HG03439 (cell line): ENCODE data around the gene NUTM2D.
"Not testable (repeated sequence)": the region's sequence is repeated elsewhere in the genome, so short reads cannot be mapped to it uniquely, and the experiment has no call there.

ENCODE experiments used
- ATAC-seq: cut with Tn5 transposase; IDR thresholded peaks from one replicate; pipeline ENCODE4 v1.9.1; 2021; ENCODE audit warnings: mild to moderate bottlenecking, moderate library complexity; ENCODE audit not compliant: unreplicated experiment

NUTM2D gene

GRCh38 chr10:87357444-87357843, at the start of gene NUTM2D:
NUTM2D (plus strand) TSS chr10:87357744; CDS start chr10:87358266, 522 bp downstream.
- not testable (repeated sequence) for ATAC-seq

DNA sequence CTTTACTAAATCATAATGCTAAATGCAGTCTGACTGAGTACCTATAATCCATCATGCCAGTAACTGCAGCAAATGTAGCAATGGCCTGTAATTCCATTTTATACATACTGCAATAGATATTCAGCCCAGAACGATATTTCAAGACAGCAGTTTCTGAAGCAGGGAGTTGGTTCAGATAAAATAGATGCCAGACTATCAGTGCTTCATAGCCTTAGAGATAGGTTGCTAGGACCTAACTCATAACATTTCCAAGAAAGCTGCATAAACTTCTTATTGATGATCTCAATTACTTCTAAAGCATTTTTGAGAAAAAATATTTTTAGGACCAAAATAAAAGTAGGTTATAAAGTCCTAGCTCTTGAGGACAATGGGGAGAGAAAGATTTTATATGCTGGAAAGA, 48.8 kb upstream of the NUTM2D start:
- not testable (repeated sequence) for ATAC-seq

GRCh38 chr10:87309657-87310056, 47.9 kb upstream of the NUTM2D start:
- not testable (repeated sequence) for ATAC-seq

DNA sequence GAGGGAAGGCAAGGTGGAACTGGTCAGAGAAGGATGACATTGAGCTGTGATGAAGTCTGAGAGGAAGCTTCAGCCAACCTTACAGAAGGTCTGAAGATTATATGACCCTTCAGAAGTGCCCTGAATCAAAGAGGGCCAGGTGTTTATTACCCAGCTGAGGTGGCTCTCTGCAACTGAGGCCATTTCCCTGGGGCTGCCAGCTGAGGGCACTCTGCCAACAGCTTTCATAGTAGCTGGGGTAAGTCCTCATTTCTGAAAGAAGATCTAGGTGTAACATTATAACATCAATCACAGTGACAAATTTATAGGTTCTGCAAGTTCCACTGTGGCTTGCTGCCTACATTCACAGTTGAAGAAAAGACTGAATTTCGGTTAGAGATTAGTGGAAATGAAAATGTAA, 46.0 kb upstream of the NUTM2D start:
- ATAC-seq, result not testable (repeated sequence)

DNA sequence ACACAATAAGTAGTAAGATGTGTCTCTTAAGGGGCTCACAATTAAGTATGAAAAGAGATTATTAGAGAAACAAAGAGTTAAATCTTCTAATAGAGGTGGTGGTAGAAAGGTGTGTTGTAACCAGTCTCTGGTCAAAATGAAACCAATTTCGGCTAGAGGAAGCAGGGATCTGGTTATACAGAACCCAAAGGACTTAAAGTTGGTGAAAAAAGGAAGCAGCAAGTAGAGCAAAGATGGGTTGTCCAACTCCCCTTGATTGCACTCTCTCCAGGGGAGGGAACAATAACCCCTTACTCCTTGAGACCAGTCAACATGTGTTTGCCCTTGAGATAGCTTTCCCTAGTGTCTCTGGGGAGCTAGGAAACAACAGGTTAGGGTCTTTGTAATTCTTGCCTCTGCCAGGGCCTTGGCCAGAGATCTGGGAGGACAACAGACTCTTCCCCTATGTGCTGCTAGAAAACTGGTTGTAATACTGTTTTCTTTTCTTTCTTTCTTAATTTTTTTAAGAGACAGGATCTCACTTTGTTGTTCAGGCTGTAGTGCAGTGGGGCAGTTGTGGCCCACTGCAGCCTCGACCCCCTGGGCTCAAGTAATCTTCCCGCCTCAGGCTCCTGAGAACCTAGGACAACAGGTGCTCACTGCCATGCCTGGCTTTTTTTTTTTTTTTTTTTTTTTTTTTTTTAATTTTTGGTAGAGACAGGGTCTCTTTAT, 43.7 kb upstream of the NUTM2D start:
- not testable (repeated sequence) for ATAC-seq

GRCh38 chr10:87314360-87314973, 43.1 kb upstream of the NUTM2D start:
- ATAC-seq, result not testable (repeated sequence)

DNA sequence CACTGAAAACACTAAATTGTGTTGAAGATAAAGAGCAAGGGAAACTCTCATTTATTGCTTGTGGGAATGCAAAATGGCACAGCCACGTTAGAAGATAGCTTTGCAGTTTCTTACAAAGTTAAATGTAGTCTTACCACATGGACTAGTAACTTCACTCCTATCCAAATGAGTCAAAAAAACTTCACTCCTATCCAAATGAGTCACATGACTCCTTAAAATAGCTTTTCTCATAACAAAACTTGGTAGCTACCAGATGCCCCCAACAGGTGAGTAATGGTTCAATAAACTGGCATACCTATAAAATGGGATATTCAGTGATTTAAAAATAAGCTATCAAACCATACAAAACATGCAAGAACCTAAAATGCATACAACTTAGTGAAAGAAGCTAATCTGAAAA, 36.0 kb upstream of the NUTM2D start:
- not testable (repeated sequence) for ATAC-seq

GRCh38 chr10:87324559-87324958, 33.0 kb upstream of the NUTM2D start:
- ATAC-seq, result not testable (repeated sequence)

DNA sequence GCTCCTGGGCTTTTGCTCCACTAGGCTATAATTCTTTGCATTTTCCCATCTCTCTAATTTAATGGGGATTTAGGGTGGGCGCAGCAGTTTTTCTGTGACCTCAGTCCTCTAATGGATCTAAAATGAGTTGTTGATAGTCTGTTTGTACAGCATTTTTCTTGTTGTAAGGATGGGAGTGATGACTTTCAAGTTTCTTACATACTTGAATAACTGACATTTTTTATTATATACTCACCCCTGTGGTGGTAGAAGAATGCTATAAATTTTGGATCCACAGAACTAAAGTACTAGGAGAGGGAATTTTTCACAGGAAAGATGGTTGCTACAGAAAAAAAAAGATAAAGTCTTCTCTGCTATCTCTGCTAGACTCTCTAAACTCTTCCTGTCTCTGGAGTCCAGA, 29.6 kb upstream of the NUTM2D start:
- not testable (repeated sequence) for ATAC-seq

- ATAC-seq, result not testable (repeated sequence)
Observed at GRCh38 chr10:87329131-87329530, 28.4 kb upstream of the NUTM2D start.

- not testable (repeated sequence) for ATAC-seq
Observed at GRCh38 chr10:87332687-87333086, 24.9 kb upstream of the NUTM2D start.

DNA sequence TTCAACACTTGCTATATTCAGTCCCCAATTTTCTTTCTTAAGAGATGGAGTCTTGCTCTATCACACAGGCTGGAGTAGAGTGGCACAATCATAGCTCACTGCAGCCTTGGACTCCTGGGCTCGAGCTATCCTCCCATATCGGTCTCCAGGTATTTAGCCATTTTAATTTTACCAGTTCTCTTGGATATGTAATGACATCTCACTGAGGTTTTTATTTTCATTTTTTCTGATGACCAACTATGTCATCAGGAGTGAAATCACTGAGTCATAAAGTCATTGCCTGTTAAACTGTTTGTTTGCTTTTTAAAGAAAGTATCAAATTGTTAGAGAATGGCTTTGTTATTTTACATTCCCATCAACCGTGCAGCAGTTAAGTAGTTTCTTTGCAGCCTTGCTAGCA, 17.1 kb upstream of the NUTM2D start:
- not testable (repeated sequence) for ATAC-seq

- ATAC-seq, result peak; percentile 10
Observed at GRCh38 chr10:87341546-87342142, 15.9 kb upstream of the NUTM2D start.

DNA sequence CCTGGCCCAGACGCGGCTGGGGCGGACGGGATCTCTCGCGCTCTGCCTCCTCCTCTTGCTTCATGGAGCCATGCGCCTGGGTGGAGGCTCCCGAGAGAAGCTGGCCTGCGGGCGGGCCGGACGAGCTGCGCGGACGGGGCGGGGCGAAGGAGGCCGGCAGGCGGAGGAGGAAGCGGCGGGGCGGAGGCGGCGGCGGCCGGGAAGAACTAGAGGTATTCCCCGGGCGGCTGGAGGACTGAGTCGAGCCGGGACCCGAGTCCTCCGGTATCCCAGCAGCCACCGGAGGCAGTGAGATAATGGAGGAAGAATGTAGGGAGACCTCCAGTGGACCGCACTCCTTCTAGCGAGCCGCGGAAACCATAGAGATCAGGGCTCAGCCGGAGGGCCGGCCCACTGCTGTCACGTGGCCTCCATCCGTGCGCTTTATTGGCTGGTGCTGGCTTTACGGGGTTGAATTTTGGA, 15.3 kb upstream of the NUTM2D start:
- peak; percentile 91 for ATAC-seq

DNA sequence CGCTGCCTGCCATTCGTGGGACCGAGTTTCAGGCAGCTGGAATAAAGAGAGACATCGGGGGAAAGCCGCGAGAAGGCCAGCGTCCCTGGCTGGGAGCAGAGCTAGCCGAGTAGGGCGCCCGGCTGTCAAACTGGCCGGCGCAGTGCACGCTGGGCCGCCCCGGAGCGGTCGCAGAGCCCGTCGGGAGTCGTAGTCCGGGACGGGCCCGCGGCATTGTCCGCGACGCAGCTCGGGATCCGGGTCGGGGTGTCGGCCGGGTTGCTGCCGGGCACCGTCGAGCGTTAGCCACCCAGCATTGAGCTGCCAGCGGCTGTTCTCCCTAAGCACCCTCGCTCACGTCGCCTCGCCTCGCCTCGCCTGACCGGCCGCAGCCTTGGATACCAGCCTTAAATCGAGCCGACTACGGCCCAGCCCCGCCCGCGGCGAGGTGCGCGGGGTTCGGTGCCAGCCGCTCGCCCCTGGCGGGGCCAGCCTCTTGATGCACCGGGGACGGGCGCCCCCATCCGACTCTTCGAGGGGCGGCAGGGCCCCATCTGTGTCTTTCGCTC, 14.8 kb upstream of the NUTM2D start:
- ATAC-seq, result peak; percentile 84

DNA sequence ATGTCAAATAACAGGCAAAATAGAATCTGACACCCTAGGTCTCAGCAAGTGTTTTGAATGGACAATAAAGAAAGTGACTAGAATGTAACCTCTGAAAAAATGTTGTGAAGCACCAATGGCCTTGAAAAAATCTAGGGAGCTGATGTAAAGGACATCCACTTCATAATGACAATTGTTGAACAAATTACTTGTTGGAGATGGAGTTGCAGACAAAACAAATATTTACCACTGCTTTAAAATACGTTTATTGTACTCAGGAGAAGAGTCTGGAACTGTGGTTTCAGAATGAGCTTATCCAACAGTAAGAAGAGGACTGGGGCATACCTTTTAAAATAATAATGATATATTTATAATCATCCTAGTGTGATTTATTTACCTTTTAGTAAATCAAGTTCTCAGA, 11.8 kb upstream of the NUTM2D start:
- ATAC-seq, result not testable (repeated sequence)

DNA sequence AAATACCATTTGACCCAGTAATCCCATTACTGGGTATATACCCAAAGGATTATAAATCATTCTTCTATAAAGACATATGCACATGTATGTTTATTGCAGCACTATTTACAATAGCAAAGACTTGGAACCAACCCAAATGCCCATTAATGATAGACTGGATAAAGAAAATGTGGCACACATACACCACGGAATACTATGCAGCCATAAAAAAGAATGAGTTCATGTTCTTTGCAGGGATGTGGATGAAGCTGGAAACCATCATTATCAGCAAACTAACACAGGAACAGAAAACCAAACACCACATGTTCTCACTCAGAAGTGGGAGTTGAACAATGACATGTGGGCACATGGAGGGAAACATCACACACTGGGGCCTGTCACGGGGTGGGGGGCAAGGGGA, 7.4 kb upstream of the NUTM2D start:
- ATAC-seq, result not testable (repeated sequence)

DNA sequence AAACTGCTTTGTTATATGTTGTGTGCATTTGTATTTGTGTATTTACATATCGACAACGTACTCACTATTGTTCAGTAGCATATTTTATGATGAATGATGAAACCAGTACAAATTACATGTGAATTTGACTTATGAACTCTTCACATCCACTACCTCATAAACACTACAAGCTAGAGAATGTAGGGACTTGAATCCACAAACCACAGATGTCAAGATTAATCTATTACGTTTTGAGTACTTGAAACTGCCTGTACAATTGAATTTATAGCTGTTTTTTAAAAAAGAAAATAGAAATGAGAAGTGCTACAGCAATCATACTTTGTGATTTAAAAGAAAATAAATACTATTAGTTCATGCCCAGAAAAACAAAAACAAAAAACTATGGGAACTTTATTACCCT, 4.7 kb upstream of the NUTM2D start:
- not testable (repeated sequence) for ATAC-seq

- not testable (repeated sequence) for ATAC-seq
Observed at GRCh38 chr10:87355110-87355509, 2.4 kb upstream of the NUTM2D start.

- not testable (repeated sequence) for ATAC-seq
Observed at GRCh38 chr10:87358159-87358558, 615 bp downstream of the NUTM2D start.

GRCh38 chr10:87369514-87370112, 12.1 kb downstream of the NUTM2D start:
- ATAC-seq, result not testable (repeated sequence)
